Mesothelial cell of epicardium (in vitro differentiated cells): Measurements from ENCODE around the gene NAA16. TPM values are rescaled to one million over a fixed set of nuclear protein-coding genes. Genes with fewer than 3 reads are reported as not detected.

Experiments used
- DNase-seq, 2 experiments: peaks; one replicate each; pipeline ENCODE4 v3.0.0; 2021; ENCODE audit warnings: low spot score in 2 of 2; ENCODE audit not compliant: unreplicated experiment in 2 of 2
- H3K27ac Mint-ChIP-seq: 2 replicates; pipeline ENCODE4 v1.8.0; 2021; ENCODE audit warnings: mixed read lengths
- H3K27me3 Mint-ChIP-seq: 2 replicates; pipeline ENCODE4 v1.8.0; 2021; ENCODE audit warnings: low read depth, mixed read lengths
- H3K36me3 Mint-ChIP-seq: 2 replicates; pipeline ENCODE4 v1.8.0; 2021; ENCODE audit warnings: mixed read lengths
- H3K4me1 Mint-ChIP-seq: 2 replicates; pipeline ENCODE4 v1.8.0; 2021; ENCODE audit warnings: mixed read lengths
- H3K4me3 Mint-ChIP-seq: 2 replicates; pipeline ENCODE4 v1.8.0; 2021; ENCODE audit warnings: mild to moderate bottlenecking, moderate library complexity, mixed read lengths
- H3K9me3 Mint-ChIP-seq: 2 replicates; pipeline ENCODE4 v1.8.0; 2021; ENCODE audit warnings: mixed read lengths
- CTCF ChIP-seq: fragments of 200-600 bp; sonication (generic); IDR thresholded peaks from one replicate; pipeline ENCODE4 v1.5.0; 2021; ENCODE audit warnings: antibody characterized with exemption; ENCODE audit not compliant: unreplicated experiment
- total RNA-seq: library from RNA; stranded (reverse); gene quantifications from 3 replicates; pipeline ENCODE4 v1.2.1, GENCODE V29; 2021

The NAA16 gene
- total RNA-seq, 1 donor from 2014 or later, result 40.0 TPM

- Mint-ChIP-seq H3K4me3 (no peak overlapping the region), H3K36me3 (peaks cover under 1% of the 10 kb centered on the region), H3K27ac (no peak overlapping the region), H3K9me3 (peaks cover 4% of the 10 kb centered on the region), H3K4me1 (no peaks in the 10 kb centered on the region), H3K27me3 (peaks cover 3% of the 10 kb centered on the region)
- TF ChIP-seq CTCF, result no peak
- DNase-seq, result no peak
Observed at GRCh38 chr13:41286370-41286769, 24.7 kb upstream of the NAA16 start.

DNA sequence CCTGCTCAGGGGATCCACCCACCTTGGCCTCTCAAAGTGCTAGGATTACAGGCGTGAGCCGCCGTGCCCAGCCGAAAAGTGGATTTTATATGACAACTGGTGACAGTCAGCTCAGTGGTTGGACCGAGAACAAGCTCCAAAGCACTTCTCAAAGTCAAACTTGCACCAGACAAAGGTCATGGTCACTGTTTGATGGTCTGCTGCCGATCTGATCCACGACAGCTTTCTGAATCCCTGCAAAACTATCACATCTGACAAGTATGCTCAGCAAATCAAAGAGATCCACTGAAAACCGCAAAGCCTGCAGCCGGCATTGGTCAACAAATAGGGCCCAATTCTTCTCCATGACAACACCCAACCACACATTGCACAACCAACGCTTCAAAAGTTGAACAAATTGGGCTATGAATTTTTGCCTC, 21.6 kb upstream of the NAA16 start:
- Mint-ChIP-seq H3K4me1 (no peaks in the 10 kb centered on the region), H3K27me3 (peaks cover 3% of the 10 kb centered on the region), H3K4me3 (no peak overlapping the region), H3K36me3 (peaks cover 2% of the 10 kb centered on the region), H3K27ac (no peak overlapping the region), H3K9me3 (peaks cover 11% of the 10 kb centered on the region)
- no peak for TF ChIP-seq CTCF
- DNase-seq, result no peak

DNA sequence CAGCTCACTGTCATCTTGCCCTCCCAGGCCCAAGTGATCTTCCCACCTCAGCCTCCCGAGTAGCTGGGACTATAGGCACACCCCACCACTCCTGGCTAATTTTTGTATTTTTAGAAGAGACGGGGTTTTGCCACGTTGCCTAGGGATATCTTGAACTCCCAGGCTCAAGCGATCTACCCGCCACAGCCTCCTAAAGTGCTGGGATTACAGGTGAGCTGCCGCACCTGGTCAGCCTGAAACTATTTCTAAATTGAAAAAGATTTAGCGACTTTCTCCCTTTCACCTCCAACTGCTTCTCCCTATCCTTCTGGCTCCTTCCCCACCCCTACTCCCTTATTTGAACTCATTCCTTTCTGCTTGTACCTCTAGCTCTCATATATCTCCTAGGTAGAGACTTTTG, 19.8 kb upstream of the NAA16 start:
- Mint-ChIP-seq H3K36me3 (peaks cover 2% of the 10 kb centered on the region), H3K4me1 (no peaks in the 10 kb centered on the region), H3K27me3 (peaks cover 3% of the 10 kb centered on the region), H3K9me3 (peaks cover 15% of the 10 kb centered on the region), H3K27ac (no peak overlapping the region), H3K4me3 (no peak overlapping the region)
- no peak for DNase-seq
- no peak for TF ChIP-seq CTCF

DNA sequence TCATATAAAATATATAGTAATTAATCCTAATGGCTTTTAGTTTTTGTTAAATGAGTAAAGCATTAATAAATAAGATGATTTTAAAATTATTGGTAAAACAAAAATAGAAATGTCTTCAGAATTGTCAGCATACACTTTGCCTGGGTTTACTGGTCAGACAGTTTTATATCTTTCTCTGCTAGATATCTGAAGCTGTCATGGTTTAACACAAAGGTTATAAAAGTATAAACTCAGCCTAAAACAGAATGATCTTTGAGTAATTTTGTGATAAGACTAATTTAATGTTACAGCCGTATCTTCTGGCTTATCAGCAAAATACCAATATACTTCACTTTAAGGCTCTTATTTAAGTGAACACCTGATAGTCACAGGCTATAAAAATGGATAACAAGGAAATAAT, 17.8 kb upstream of the NAA16 start:
- no peak for TF ChIP-seq CTCF
- no peak for DNase-seq
- Mint-ChIP-seq H3K27me3 (no peaks in the 10 kb centered on the region), H3K4me3 (no peak overlapping the region), H3K4me1 (no peaks in the 10 kb centered on the region), H3K27ac (no peak overlapping the region), H3K36me3 (peaks cover 2% of the 10 kb centered on the region), H3K9me3 (peaks cover 15% of the 10 kb centered on the region)

DNA sequence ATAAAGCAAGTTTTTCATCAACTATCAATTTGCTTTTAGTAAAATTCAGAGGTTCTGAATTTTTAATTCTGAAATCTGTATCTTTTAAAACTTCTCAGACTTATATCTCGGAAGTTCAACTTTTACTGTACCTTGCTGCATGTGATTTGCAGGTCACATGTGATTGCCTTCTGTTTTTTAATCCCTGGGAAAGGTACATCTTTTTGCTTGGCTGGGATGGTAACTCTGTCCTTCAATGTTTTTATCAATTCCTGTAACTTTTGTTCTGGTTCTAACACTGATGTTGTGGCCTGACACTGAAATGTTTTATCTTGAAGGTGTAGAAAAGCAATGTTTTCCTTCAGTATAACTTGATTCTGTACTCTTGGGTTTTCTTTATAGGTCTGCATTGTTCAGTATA, 16.2 kb upstream of the NAA16 start:
- Mint-ChIP-seq H3K36me3 (peaks cover 2% of the 10 kb centered on the region), H3K27ac (no peak overlapping the region), H3K4me3 (no peak overlapping the region), H3K4me1 (no peaks in the 10 kb centered on the region), H3K9me3 (peaks cover 15% of the 10 kb centered on the region), H3K27me3 (no peaks in the 10 kb centered on the region)
- no peak for DNase-seq
- no peak for TF ChIP-seq CTCF

GRCh38 chr13:41295973-41296372, 15.1 kb upstream of the NAA16 start:
- no peak for DNase-seq
- H3K9me3 Mint-ChIP-seq, result peaks cover 15% of the 10 kb centered on the region

More at GRCh38 chr13:41295973-41296372, 15.1 kb upstream of the NAA16 start:
- no peaks in the 10 kb centered on the region for H3K4me1 Mint-ChIP-seq
- H3K27ac Mint-ChIP-seq, result no peak overlapping the region
- no peaks in the 10 kb centered on the region for H3K27me3 Mint-ChIP-seq
- H3K36me3 Mint-ChIP-seq, result peaks cover 2% of the 10 kb centered on the region
- no peak for TF ChIP-seq CTCF
- H3K4me3 Mint-ChIP-seq, result no peak overlapping the region
